Myocyte (in vitro differentiated cells): Measurements from ENCODE around the gene DCDC2. TPM values are rescaled to one million over a fixed set of nuclear protein-coding genes. Genes with fewer than 3 reads are reported as not detected.
"Not testable (repeated sequence)": the region's sequence is repeated elsewhere in the genome, so short reads cannot be mapped to it uniquely, and the experiment has no call there.

ENCODE experiments used
- DNase-seq: peaks from one replicate; pipeline ENCODE4 v3.0.0-alpha.2; 2012; ENCODE audit warnings: low read depth
- total RNA-seq: library from RNA; depleted of rRNA; stranded (reverse); fragments of >200 nt; gene quantifications from 2 replicates; pipeline ENCODE4 v1.2.3, GENCODE V29; 2014

Gene DCDC2
- total RNA-seq, 1 donor from 2014 or later: 0.08 TPM

GRCh38 chr6:24272553-24272952, 85.3 kb downstream of the DCDC2 start:
- peak; percentile 8 for DNase-seq

- DNase-seq: no peak
These were observed 85.7 kb downstream of the DCDC2 start for GRCh38 chr6:24272148-24272547.

GRCh38 chr6:24270011-24270410, 87.8 kb downstream of the DCDC2 start:
- no peak for DNase-seq

- DNase-seq: not testable (repeated sequence)
These were observed 99.6 kb downstream of the DCDC2 start for GRCh38 chr6:24258214-24258613.

- no peak for DNase-seq
These were observed 100.6 kb downstream of the DCDC2 start for GRCh38 chr6:24257282-24257681.

- DNase-seq: no peak
These were observed 102.2 kb downstream of the DCDC2 start for GRCh38 chr6:24255676-24256075.

- no peak for DNase-seq
These were observed 104.5 kb downstream of the DCDC2 start for GRCh38 chr6:24253360-24253759.

GRCh38 chr6:24252280-24252679, 105.6 kb downstream of the DCDC2 start:
- no peak for DNase-seq

- no peak for DNase-seq
These were observed 106.5 kb downstream of the DCDC2 start for GRCh38 chr6:24251339-24251738.

- DNase-seq: no peak
These were observed 107.9 kb downstream of the DCDC2 start for GRCh38 chr6:24249926-24250325.

- DNase-seq: no peak
These were observed 112.6 kb downstream of the DCDC2 start for GRCh38 chr6:24245275-24245674.

- no peak for DNase-seq
These were observed 114.9 kb downstream of the DCDC2 start for GRCh38 chr6:24242924-24243323.

- DNase-seq: not testable (repeated sequence)
These were observed 116.1 kb downstream of the DCDC2 start for GRCh38 chr6:24241779-24242178.

- DNase-seq: no peak
These were observed 116.9 kb downstream of the DCDC2 start for GRCh38 chr6:24240943-24241342.

- DNase-seq: no peak
These were observed 117.4 kb downstream of the DCDC2 start for GRCh38 chr6:24240380-24240928.

- DNase-seq: no peak
These were observed 119.2 kb downstream of the DCDC2 start for GRCh38 chr6:24238700-24239099.

- DNase-seq: not testable (repeated sequence)
These were observed 121.1 kb downstream of the DCDC2 start for GRCh38 chr6:24236779-24237178.

- no peak for DNase-seq
These were observed 123.9 kb downstream of the DCDC2 start for GRCh38 chr6:24233813-24234442.

- DNase-seq: no peak
These were observed 126.4 kb downstream of the DCDC2 start for GRCh38 chr6:24231438-24231977.

GRCh38 chr6:24229696-24230405, 128.0 kb downstream of the DCDC2 start:
- no peak for DNase-seq

GRCh38 chr6:24228681-24229255, 129.1 kb downstream of the DCDC2 start:
- DNase-seq: peak; percentile 14

GRCh38 chr6:24228123-24228522, 129.7 kb downstream of the DCDC2 start:
- no peak for DNase-seq
